Retinal pigment epithelial cell (primary cell): ENCODE results near the gene AKAP3.

Experiments used
- DNase-seq: peaks from one replicate; pipeline ENCODE4 v3.0.0-alpha.2; 2010; ENCODE audit warnings: low read depth
- H3K4me3 ChIP-seq: 2 replicates; pipeline ENCODE4 v1.5.1; 2011; ENCODE audit warnings: mild to moderate bottlenecking, low read length, control low read depth, moderate library complexity
- CTCF ChIP-seq: conservative IDR thresholded peaks from 2 replicates; pipeline ENCODE4 v1.5.1; 2011; ENCODE audit warnings: low read depth, low read length, control low read depth, inconsistent platforms

AKAP3 gene

GRCh38 chr12:4569261-4569660 is 79.6 kb downstream of the AKAP3 start:
- DNase-seq = no peak
- no peak for TF ChIP-seq CTCF
- no peak overlapping the region for H3K4me3 ChIP-seq

- no peak for TF ChIP-seq CTCF
These were observed 81.6 kb downstream of the AKAP3 start for GRCh38 chr12:4567073-4567881.

GRCh38 chr12:4566474-4566873 is 82.4 kb downstream of the AKAP3 start:
- TF ChIP-seq CTCF = no peak
- DNase-seq = no peak
- H3K4me3 ChIP-seq = no peak overlapping the region

More at GRCh38 chr12:4567073-4567881, 81.6 kb downstream of the AKAP3 start:
- DNase-seq = no peak
- no peak overlapping the region for H3K4me3 ChIP-seq
